ENCODE results near the gene PRSS56. TPM values are rescaled to one million over a fixed set of nuclear protein-coding genes. Genes with fewer than 3 reads are reported as not detected.

PRSS56 gene
- total RNA-seq, 1 donor from 2014 or later: not detected

DNA sequence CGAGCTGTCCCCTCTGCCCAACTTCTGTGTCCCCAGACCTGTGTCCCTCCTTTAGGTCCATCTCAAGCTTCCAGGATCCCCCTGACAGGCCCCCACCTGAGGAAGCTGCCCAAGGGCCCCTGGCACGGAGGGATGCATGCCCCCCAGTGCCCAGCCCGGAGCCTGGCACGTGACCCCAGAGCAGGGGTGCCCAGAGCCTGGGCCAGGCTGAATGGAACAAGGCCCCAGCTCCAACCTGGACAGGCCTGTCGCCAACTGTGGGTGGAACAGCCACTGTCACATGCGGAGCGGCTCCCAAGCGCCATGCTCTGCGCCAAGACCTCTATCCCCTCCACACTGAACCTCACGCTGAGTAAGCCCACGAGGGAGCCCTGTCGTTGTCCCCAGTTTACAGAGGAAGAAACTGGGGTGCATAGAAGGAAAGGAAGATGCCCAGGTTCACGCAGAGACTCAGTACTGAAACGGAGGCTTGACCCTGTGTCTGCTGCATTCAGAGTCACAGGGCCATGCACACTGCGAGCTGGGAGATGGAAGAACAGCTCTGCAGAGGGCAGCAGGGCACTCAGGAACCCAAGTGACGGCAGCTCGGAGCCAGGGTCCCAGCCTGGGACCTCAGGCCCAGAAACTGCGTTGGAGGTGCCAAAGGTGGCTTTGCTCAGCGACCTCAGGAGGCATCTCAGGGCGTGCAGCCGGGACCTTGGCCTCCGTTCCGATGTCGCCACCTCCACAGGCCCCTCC lies 27.1 kb upstream of the PRSS56 start:
- TF ChIP-seq, protein P1, sequence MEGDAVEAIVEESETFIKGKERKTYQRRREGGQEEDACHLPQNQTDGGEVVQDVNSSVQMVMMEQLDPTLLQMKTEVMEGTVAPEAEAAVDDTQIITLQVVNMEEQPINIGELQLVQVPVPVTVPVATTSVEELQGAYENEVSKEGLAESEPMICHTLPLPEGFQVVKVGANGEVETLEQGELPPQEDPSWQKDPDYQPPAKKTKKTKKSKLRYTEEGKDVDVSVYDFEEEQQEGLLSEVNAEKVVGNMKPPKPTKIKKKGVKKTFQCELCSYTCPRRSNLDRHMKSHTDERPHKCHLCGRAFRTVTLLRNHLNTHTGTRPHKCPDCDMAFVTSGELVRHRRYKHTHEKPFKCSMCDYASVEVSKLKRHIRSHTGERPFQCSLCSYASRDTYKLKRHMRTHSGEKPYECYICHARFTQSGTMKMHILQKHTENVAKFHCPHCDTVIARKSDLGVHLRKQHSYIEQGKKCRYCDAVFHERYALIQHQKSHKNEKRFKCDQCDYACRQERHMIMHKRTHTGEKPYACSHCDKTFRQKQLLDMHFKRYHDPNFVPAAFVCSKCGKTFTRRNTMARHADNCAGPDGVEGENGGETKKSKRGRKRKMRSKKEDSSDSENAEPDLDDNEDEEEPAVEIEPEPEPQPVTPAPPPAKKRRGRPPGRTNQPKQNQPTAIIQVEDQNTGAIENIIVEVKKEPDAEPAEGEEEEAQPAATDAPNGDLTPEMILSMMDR (IDR thresholded peaks at IDR 0.05; ENCODE audit: insufficient read depth, low read depth, low read length): no peak
- no peak for TF ChIP-seq EZH2 (IDR thresholded peaks at IDR 0.05; ENCODE audit: insufficient read depth, low read length)
- no peak overlapping the region for H3K4me3 ChIP-seq (ENCODE audit: insufficient read depth, low read depth, low read length)
- H3K36me3 ChIP-seq (ENCODE audit: insufficient read depth, low read length): no peaks in the 10 kb centered on the region
- no peak overlapping the region for H3K27ac ChIP-seq (ENCODE audit: low read depth, low read length)
- H3K9me3 Mint-ChIP-seq (ENCODE audit: unreplicated experiment): no peaks in the 10 kb centered on the region
- H3K9ac ChIP-seq (ENCODE audit: low read length): no peak overlapping the region
- no peak overlapping the region for H3K4me3 Mint-ChIP-seq (ENCODE audit: unreplicated experiment)
- DNase-seq (ENCODE audit: low read depth) (no peak), FAIRE-seq (no peak)
- H4K20me1 ChIP-seq (ENCODE audit: insufficient read depth, low read length): no peaks in the 10 kb centered on the region
- H3K9me3 ChIP-seq (ENCODE audit: insufficient read depth, low read depth, low read length): no peaks in the 10 kb centered on the region
- H3K4me1 ChIP-seq (ENCODE audit: insufficient read depth, low read length): no peaks in the 10 kb centered on the region
- peaks cover 2% of the 10 kb centered on the region for H3K36me3 Mint-ChIP-seq (ENCODE audit: low read depth, unreplicated experiment)
- H3K4me2 ChIP-seq (ENCODE audit: low read length): no peak overlapping the region
- H3K27ac Mint-ChIP-seq (ENCODE audit: unreplicated experiment): no peak overlapping the region
- H3K27me3 ChIP-seq (ENCODE audit: insufficient read depth, low read length): peaks cover 22% of the 10 kb centered on the region
- H3K27me3 Mint-ChIP-seq (ENCODE audit: low read depth, unreplicated experiment): peaks cover 72% of the 10 kb centered on the region
- H3K4me1 Mint-ChIP-seq (ENCODE audit: low read depth, unreplicated experiment): no peaks in the 10 kb centered on the region
- H2AFZ ChIP-seq (ENCODE audit: low read depth, low read length): no peak overlapping the region
- no peaks in the 10 kb centered on the region for H3K79me2 ChIP-seq (ENCODE audit: insufficient read depth, low read length)

DNA sequence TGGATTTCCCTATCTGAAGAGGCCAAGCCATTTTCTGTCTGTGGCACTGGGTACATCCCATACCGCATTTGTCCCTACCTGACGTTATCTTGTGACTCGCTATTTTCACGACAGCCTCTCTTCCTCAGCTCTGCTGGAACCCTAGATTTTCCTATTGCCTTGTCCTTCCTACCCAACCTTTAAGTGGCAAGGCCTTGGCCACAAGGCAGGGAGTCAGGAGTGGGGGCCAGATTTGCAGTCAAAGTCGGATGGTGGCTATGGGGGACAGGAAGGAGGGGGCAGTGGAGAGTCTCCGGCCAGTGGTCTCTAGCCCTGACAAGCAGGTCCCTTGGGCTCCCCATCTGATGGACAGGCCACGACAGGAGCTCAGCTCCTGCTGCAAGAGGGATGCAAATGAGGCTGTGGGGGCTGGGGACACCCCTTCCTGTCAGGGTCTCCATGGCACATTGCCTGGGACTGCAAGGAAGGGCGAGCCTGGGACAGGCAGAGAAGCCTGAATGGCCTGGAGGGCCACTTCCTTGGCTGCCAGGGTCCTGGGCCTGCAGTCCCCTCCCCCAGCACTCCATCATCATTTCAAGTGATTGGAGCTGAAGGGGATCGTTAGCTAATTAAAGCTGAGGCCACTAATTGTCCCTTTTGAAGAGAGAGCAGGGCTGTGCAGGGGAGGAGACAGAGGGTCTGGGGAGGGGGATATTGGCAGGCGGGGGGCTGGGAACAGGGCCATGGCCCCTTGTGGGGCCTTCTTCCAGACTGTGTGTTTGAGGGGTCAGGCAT lies 26.3 kb upstream of the PRSS56 start:
- no peak overlapping the region for H3K4me2 ChIP-seq (ENCODE audit: low read length)
- no peaks in the 10 kb centered on the region for H4K20me1 ChIP-seq (ENCODE audit: insufficient read depth, low read length)
- peaks cover 14% of the 10 kb centered on the region for H3K27me3 ChIP-seq (ENCODE audit: insufficient read depth, low read length)
- no peak overlapping the region for H3K27ac ChIP-seq (ENCODE audit: low read depth, low read length)
- no peak for FAIRE-seq
- H3K9ac ChIP-seq (ENCODE audit: low read length): no peak overlapping the region
- no peak for TF ChIP-seq EZH2 (IDR thresholded peaks at IDR 0.05; ENCODE audit: insufficient read depth, low read length)
- TF ChIP-seq, protein P1 (IDR thresholded peaks at IDR 0.05; ENCODE audit: insufficient read depth, low read depth, low read length): no peak
- H3K4me1 ChIP-seq (ENCODE audit: insufficient read depth, low read length): no peaks in the 10 kb centered on the region
- Mint-ChIP-seq H3K9me3 (ENCODE audit: unreplicated experiment) (no peaks in the 10 kb centered on the region), H3K4me1 (ENCODE audit: low read depth, unreplicated experiment) (no peaks in the 10 kb centered on the region), H3K27me3 (ENCODE audit: low read depth, unreplicated experiment) (peaks cover 71% of the 10 kb centered on the region), H3K36me3 (ENCODE audit: low read depth, unreplicated experiment) (no peaks in the 10 kb centered on the region), H3K4me3 (ENCODE audit: unreplicated experiment) (no peak overlapping the region), H3K27ac (ENCODE audit: unreplicated experiment) (no peak overlapping the region)
- no peaks in the 10 kb centered on the region for H3K9me3 ChIP-seq (ENCODE audit: insufficient read depth, low read depth, low read length)
- H3K4me3 ChIP-seq (ENCODE audit: insufficient read depth, low read depth, low read length): no peak overlapping the region
- H3K36me3 ChIP-seq (ENCODE audit: insufficient read depth, low read length): no peaks in the 10 kb centered on the region
- DNase-seq (ENCODE audit: low read depth): no peak
- no peak overlapping the region for H2AFZ ChIP-seq (ENCODE audit: low read depth, low read length)
- no peaks in the 10 kb centered on the region for H3K79me2 ChIP-seq (ENCODE audit: insufficient read depth, low read length)
